SK-N-SH (cell line): ENCODE data around the gene TBL2. TPM values are rescaled to one million over a fixed set of nuclear protein-coding genes. Genes with fewer than 3 reads are reported as not detected.
A peak's percentile ranks its signal among the peaks of the same experiment; 100 is the strongest.

Source experiments
- CTCF ChIA-PET: fragments of 300-600, 350-600 bp; formaldehyde crosslinking; extraction: SDS; loops from one replicate; lab custom pipeline; 2021; lab: Yijun Ruan, JAX
- POLR2A ChIA-PET: fragments of 350-600 bp; sonication (Branson Sonifier 250); formaldehyde crosslinking; extraction: SDS; loops from one replicate; lab custom pipeline; 2020; ENCODE audit warnings: antibody characterized with exemption, inconsistent platforms; lab: Yijun Ruan, JAX
- DNase-seq: peaks from one replicate; pipeline ENCODE4 v3.0.0; 2012
- H2AFZ ChIP-seq: fragments of 200-600 bp; sonication (generic); 2 replicates; pipeline ENCODE4 v1.8.1; 2016; ENCODE audit warnings: antibody characterized with exemption, mild to moderate bottlenecking, low read depth
- H3F3A ChIP-seq: fragments of 200-600 bp; sonication (generic); replicated peaks from 2 replicates; pipeline ENCODE3; 2016; ENCODE audit warnings: antibody characterized with exemption, mild to moderate bottlenecking; ENCODE audit not compliant: insufficient read depth
- H3K27ac ChIP-seq, 2 experiments: fragments of 200-500 bp in 1 of 2; fragments of 200-600 bp in 1 of 2; sonication (Bioruptor generic) in 1 of 2; sonication (generic), shearing (Covaris generic) in 1 of 2; 2 replicates each; pipeline versions ENCODE4 v1.5.1 to v1.6.1; 2014 to 2016; ENCODE audit warnings: low read depth in 2 of 2, inconsistent platforms in 1 of 2, low read length in 1 of 2, mild to moderate bottlenecking in 1 of 2, mixed read lengths in 1 of 2
- H3K27me3 ChIP-seq: fragments of 200-600 bp; sonication (generic), shearing (Covaris generic); 2 replicates; pipeline ENCODE4 v1.6.1; 2016; ENCODE audit warnings: mixed run types; ENCODE audit not compliant: insufficient read depth
- H3K36me3 ChIP-seq, 2 experiments: fragments of 200-500 bp in 1 of 2; fragments of 200-600 bp in 1 of 2; sonication (Bioruptor generic) in 1 of 2; sonication (generic) in 1 of 2; replicated peaks in 1 of 2; 2 replicates each; pipeline versions ENCODE3 to v1.5.1; 2014 to 2016; ENCODE audit warnings: low read length in 1 of 2, mild to moderate bottlenecking in 1 of 2; ENCODE audit not compliant: insufficient read depth in 2 of 2, control insufficient read depth in 1 of 2
- H3K4me1 ChIP-seq, 2 experiments: fragments of 200-500 bp in 1 of 2; fragments of 200-600 bp in 1 of 2; sonication (Bioruptor generic) in 1 of 2; sonication (generic), shearing (Covaris generic) in 1 of 2; 2 replicates each; pipeline versions ENCODE4 v1.5.1 to v1.6.1; 2014 to 2016; ENCODE audit warnings: low read depth in 1 of 2, low read length in 1 of 2, mixed run types in 1 of 2; ENCODE audit not compliant: insufficient read depth in 2 of 2, control insufficient read depth in 1 of 2
- H3K4me2 ChIP-seq: fragments of 200-600 bp; sonication (generic), shearing (Covaris generic); 2 replicates; pipeline ENCODE4 v1.6.1; 2017; ENCODE audit warnings: mixed run types
- H3K4me3 ChIP-seq, 2 experiments: fragments of 200-500 bp in 1 of 2; fragments of 200-600 bp in 1 of 2; sonication (Bioruptor generic) in 1 of 2; sonication (generic), shearing (Covaris generic) in 1 of 2; 2 replicates each; pipeline versions ENCODE4 v1.5.1 to v1.8.1; 2014 to 2016; ENCODE audit warnings: low read depth in 2 of 2, inconsistent platforms in 1 of 2, low read length in 1 of 2, mild to moderate bottlenecking in 1 of 2, mixed read lengths in 1 of 2, moderate library complexity in 1 of 2
- H3K79me2 ChIP-seq: fragments of 200-600 bp; sonication (generic); 2 replicates; pipeline ENCODE4 v1.8.1; 2017; ENCODE audit warnings: mild to moderate bottlenecking; ENCODE audit not compliant: insufficient read depth
- H3K9ac ChIP-seq: fragments of 200-600 bp; sonication (generic); 2 replicates; pipeline ENCODE4 v1.6.1; 2017; ENCODE audit warnings: mixed run types
- H3K9me2 ChIP-seq: fragments of 200-600 bp; sonication (generic); 2 replicates; pipeline ENCODE4 v1.6.1; 2017; ENCODE audit warnings: mixed run types
- H3K9me3 ChIP-seq: fragments of 200-600 bp; sonication (generic); 2 replicates; pipeline ENCODE4 v1.6.1; 2017; ENCODE audit warnings: mixed run types, mild to moderate bottlenecking, moderate library complexity
- H4K20me1 ChIP-seq: fragments of 200-600 bp; sonication (generic); 2 replicates; pipeline ENCODE4 v1.6.1; 2017; ENCODE audit warnings: mild to moderate bottlenecking, mixed run types; ENCODE audit not compliant: insufficient read depth
- CHD2 ChIP-seq: fragments of 150-350 bp; IDR thresholded peaks from 2 replicates; pipeline ENCODE4 v1.6.1; 2018; ENCODE audit warnings: low read length; ENCODE audit not compliant: partially characterized antibody
- CTCF ChIP-seq: fragments of 200-600 bp; sonication (generic); IDR thresholded peaks from 2 replicates; pipeline ENCODE4 v1.6.1; 2017; ENCODE audit warnings: antibody characterized with exemption, mild to moderate bottlenecking, moderate library complexity
- EZH2phosphoT487 ChIP-seq: fragments of 200-600 bp; sonication (generic); IDR thresholded peaks from 2 replicates; pipeline ENCODE4 v1.6.1; 2017; ENCODE audit warnings: low read depth, mixed run types, mild to moderate bottlenecking, antibody characterized with exemption, moderate library complexity, borderline replicate concordance
- FOXJ3 ChIP-seq: sonication (generic); formaldehyde crosslinking; IDR thresholded peaks from 2 replicates; pipeline ENCODE4 v1.5.1; 2020; ENCODE audit warnings: mild to moderate bottlenecking, missing genetic modification reagents
- FOXM1 ChIP-seq: IDR thresholded peaks from 2 replicates; pipeline ENCODE4 v1.4.0; 2012; ENCODE audit warnings: low read depth, mild to moderate bottlenecking
- GABPA ChIP-seq: IDR thresholded peaks from 2 replicates; pipeline ENCODE4 v1.4.0; 2012; ENCODE audit warnings: low read depth, mild to moderate bottlenecking
- GATA2 ChIP-seq: sonication (generic); formaldehyde crosslinking; IDR thresholded peaks from 2 replicates; pipeline ENCODE4 v1.5.0; 2020; ENCODE audit warnings: mild to moderate bottlenecking, missing genetic modification reagents
- IRF3 ChIP-seq: fragments of 150-350 bp; IDR thresholded peaks from 2 replicates; pipeline ENCODE4 v1.6.1; 2016; ENCODE audit warnings: mild to moderate bottlenecking, low read depth, low read length
- JUND ChIP-seq: IDR thresholded peaks from 2 replicates; pipeline ENCODE4 v1.4.0; 2012
- MAX ChIP-seq: IDR thresholded peaks from 2 replicates; pipeline ENCODE4 v1.4.0; 2012; ENCODE audit warnings: low read depth
- MEF2A ChIP-seq: IDR thresholded peaks from 2 replicates; pipeline ENCODE4 v1.4.0; 2012; ENCODE audit warnings: low read depth, borderline replicate concordance
- MXI1 ChIP-seq: IDR thresholded peaks from 2 replicates; pipeline ENCODE4 v1.6.1; 2012; ENCODE audit warnings: mild to moderate bottlenecking, low read depth, low read length, improper control_type of control experiment
- PBX3 ChIP-seq: IDR thresholded peaks from 2 replicates; pipeline ENCODE4; 2012
- POLR2AphosphoS5 ChIP-seq: IDR thresholded peaks from 2 replicates; pipeline ENCODE4 v1.6.1; 2012; ENCODE audit warnings: low read depth, low read length
- RAD21 ChIP-seq: IDR thresholded peaks from 2 replicates; pipeline ENCODE4 v1.6.1; 2012; ENCODE audit warnings: mild to moderate bottlenecking, low read length
- REST ChIP-seq: IDR thresholded peaks from 2 replicates; pipeline ENCODE4 v1.6.1; 2012; ENCODE audit warnings: mild to moderate bottlenecking, low read depth, low read length, moderate library complexity
- RFX5 ChIP-seq: IDR thresholded peaks from 2 replicates; pipeline ENCODE4 v1.6.1; 2012; ENCODE audit warnings: mild to moderate bottlenecking, improper control_type of control experiment, low read length
- SIN3A ChIP-seq: IDR thresholded peaks from 2 replicates; pipeline ENCODE4 v1.6.1; 2012; ENCODE audit warnings: low read depth, mild to moderate bottlenecking, low read length, moderate library complexity, borderline replicate concordance
- TAF1 ChIP-seq: IDR thresholded peaks from 2 replicates; pipeline ENCODE4 v1.6.1; 2012; ENCODE audit warnings: low read depth, mild to moderate bottlenecking, low read length, moderate library complexity, borderline replicate concordance
- YY1 ChIP-seq: IDR thresholded peaks from 2 replicates; pipeline ENCODE4 v1.4.0; 2012; ENCODE audit warnings: low read depth, mild to moderate bottlenecking
- WGBS: methylation state at CpG from one replicate; pipeline ENCODE4 v1.1.6; 2017; ENCODE audit warnings: low lambda C conversion rate; 5-methylcytosine and 5-hydroxymethylcytosine counted together
- polyA plus RNA-seq, 3 experiments: library from polyadenylated mRNA; depleted of rRNA; stranded (reverse); fragments of >200 nt; gene quantifications; 2 replicates each; pipeline ENCODE4 v1.2.3, GENCODE V29; 2012

TBL2 gene
- polyA plus RNA-seq, 1 of the 3 experiments (the other 2 are of a cell fraction): 63.6 TPM

- TF ChIP-seq PBX3 (no peak), TAF1 (no peak), MEF2A (no peak), FOXM1 (no peak), YY1 (no peak), JUND (no peak), MXI1 (no peak; the same call in 1 of the 2 replicates), CHD2 (peak; percentile 71), GABPA (no peak), EZH2phosphoT487 (no peak), RAD21 (no peak), RFX5 (no peak), GATA2 (no peak), SIN3A (0 out of 2 replicates have a peak, but pooled peaks have one; percentile 24)
- TF ChIP-seq, all 33 proteins: peak for 3
These were observed 56.7 kb downstream of the TBL2 start (continued) for GRCh38 chr7:73521636-73522104.

GRCh38 chr7:73520673-73521635 lies 57.4 kb downstream of the TBL2 start:
- TF ChIP-seq CTCF: no peak
- no peak for TF ChIP-seq POLR2AphosphoS5
- no peak for TF ChIP-seq REST
- no peak for TF ChIP-seq FOXJ3 (CRISPR knock-in tag)
- TF ChIP-seq MAX: 0 out of 2 replicates have a peak, but pooled peaks have one; percentile 24
- no peak for TF ChIP-seq IRF3
- no peak for TF ChIP-seq MEF2A
- TF ChIP-seq, all 33 proteins: peak for 1
- Histone ChIP-seq H3K9me3 (no peaks in the 10 kb centered on the region), H3F3A (peaks cover 25% of the 10 kb centered on the region), H3K79me2 (peaks cover 64% of the 10 kb centered on the region), H3K36me3 (peaks cover 9 to 38% of the 10 kb centered on the region in 2 experiments), H3K4me1 (peaks cover 14 to 23% of the 10 kb centered on the region in 2 experiments), H3K4me3 (peak overlapping the region; percentile 69 to 83), H3K4me2 (peak overlapping the region; percentile 94), H2AFZ (no peak overlapping the region), H3K9ac (peak overlapping the region; percentile 85), H3K9me2 (no peaks in the 10 kb centered on the region), H3K27me3 (no peaks in the 10 kb centered on the region), H3K27ac (peak overlapping the region; percentile 77 to 92), H4K20me1 (peaks cover 50% of the 10 kb centered on the region)
- ChIA-PET POLR2A (interaction anchor here (0.6 to 1.7 kb wide), 4 partner anchors 11 to 63 kb away, joined by 3 to 7 read pairs (median 4); no protein-coding TSS in a partner anchor), CTCF (interaction anchor here (1.0 to 2.1 kb wide), 9 partner anchors 11 to 214 kb away, joined by 3 to 11 read pairs (median 3); no protein-coding TSS in a partner anchor)
- DNase-seq: peak; percentile 60
- WGBS: under 1% methylated on average over 36 of the region's 36 CpGs
